Measurements from ENCODE around the gene WBP1.

GRCh38 chr2:74481431-74481830 lies 23.2 kb downstream of the WBP1 start:
- TF ChIP-seq POLR2A (IDR thresholded peaks at IDR 0.05; ENCODE audit: low read depth, low read length) (no peak), POLR2AphosphoS5 (IDR thresholded peaks at IDR 0.05; ENCODE audit: low read depth, low read length) (no peak), TAF1 (IDR thresholded peaks at IDR 0.05; ENCODE audit: borderline replicate concordance, low read depth, low read length) (no peak)

All from GM12892 (cell line).